NB4 (cell line): Measurements from ENCODE around the gene ARHGAP29.

Source experiments
- CTCF ChIP-seq: IDR thresholded peaks from one replicate; pipeline ENCODE4 v1.5.1; 2012; ENCODE audit warnings: low read depth, low read length
- MAX ChIP-seq: IDR thresholded peaks from 2 replicates; pipeline ENCODE4 v1.6.1; 2011; ENCODE audit warnings: low read depth, low read length
- MYC ChIP-seq: IDR thresholded peaks from 2 replicates; pipeline ENCODE4 v1.6.1; 2011; ENCODE audit warnings: low read depth, low read length
- POLR2A ChIP-seq: IDR thresholded peaks from 2 replicates; pipeline ENCODE4 v1.6.1; 2011; ENCODE audit warnings: mild to moderate bottlenecking; ENCODE audit not compliant: insufficient read length; ENCODE audit errors: extremely low read depth

- TF ChIP-seq POLR2A (no peak), CTCF (no peak), MAX (no peak), MYC (no peak)
Observed at GRCh38 chr1:94142022-94142421, 95.4 kb downstream of the ARHGAP29 start.
